DMS153 treated with DMSO at 0.1 percent for 48 hours (cell line): ENCODE results near the gene KY.

Experiments used
- DNase-seq: peaks from one replicate; lab custom pipeline; 2025; ENCODE audit not compliant: unreplicated experiment; lab: John Stamatoyannopoulos, UW

The KY gene

DNA sequence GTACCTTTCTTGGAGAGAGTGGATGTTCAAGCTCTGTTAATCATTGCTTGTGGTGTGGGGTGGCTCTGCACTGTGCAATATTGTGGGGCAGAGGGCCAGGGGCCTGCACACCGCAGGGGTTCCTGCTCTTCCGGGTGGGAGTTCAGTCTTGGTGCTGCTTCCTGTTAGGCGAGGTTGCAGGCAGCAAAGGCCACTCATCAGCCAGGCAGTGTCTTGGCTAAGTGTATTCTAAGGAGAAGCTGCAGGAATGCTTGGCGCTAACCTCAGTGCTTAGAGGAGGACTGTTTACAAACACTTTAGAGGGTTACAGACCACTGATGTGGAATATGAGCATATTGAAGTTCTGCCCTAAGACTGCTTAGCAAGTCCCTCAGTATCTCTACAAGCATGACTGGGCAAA, 83.2 kb downstream of the KY start:
- no peak for DNase-seq

DNA sequence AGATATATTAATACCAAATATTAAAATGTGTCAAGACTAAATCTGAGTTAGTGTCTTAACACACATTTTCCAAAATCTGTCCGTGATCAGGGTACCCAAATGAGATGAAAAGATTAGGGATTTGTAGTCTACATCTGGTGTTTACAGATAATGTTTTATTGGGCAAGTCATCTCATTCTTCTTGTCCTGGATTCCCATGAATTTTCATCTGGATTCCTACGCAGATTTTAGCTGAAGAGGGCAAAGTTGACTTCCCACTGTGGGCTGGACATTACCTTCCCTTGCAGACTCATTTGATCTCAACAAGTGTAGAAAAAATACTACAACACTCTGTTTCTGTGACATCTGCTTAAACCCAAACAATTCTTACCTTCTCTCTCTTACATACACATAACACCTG, 85.8 kb downstream of the KY start:
- DNase-seq: no peak

DNA sequence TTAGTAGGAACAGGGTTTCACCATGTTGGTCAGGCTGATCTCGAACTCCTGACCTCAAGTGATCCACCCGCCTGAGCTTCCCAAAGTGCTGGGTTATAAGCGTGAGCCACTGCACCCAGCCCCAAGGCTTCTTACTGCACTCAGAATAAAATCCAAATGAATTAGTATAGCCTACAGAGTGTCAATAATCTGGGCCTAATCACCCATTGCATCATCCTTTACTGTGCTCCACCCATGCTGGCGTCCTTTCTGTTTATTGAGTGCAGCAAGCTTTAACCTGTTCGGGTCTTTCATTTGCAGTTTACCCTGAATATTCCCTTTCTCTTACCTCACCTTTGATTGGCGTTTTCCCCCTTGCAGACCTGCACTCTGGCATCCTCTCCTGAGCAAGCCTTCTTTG, 87.2 kb downstream of the KY start:
- DNase-seq: no peak

GRCh38 chr3:134562055-134562454, 88.8 kb downstream of the KY start:
- no peak for DNase-seq

DNA sequence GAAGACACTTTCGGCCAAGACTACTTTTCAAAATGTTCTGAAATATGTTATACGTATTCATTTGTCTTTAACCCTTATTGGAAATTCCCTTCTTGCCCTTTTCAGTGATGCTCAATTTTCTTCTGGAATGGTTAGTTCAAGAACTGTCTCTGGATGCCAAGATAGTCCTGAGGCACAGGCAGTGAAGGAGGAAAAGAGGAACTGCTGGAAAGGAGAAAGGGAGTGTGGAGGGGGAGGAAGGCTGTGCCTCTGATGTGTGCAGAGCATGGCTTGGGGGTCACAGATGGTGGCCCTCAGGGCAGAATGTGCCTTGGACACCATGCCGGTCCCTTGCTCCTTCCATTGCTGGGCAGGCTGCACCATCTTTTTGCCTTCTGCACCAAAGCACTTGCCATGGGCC, 91.2 kb downstream of the KY start:
- DNase-seq: no peak
